HEK293T (cell line): ENCODE measurements around the gene PLPP4.

Source experiments
- FOXA1 ChIP-seq: fragments of 450-650 bp; IDR thresholded peaks from 2 replicates; pipeline ENCODE4 v1.6.1; 2016; ENCODE audit warnings: mild to moderate bottlenecking
- SP1 ChIP-seq: fragments of 450-650 bp; IDR thresholded peaks from 2 replicates; pipeline ENCODE4 v1.6.1; 2017

DNA sequence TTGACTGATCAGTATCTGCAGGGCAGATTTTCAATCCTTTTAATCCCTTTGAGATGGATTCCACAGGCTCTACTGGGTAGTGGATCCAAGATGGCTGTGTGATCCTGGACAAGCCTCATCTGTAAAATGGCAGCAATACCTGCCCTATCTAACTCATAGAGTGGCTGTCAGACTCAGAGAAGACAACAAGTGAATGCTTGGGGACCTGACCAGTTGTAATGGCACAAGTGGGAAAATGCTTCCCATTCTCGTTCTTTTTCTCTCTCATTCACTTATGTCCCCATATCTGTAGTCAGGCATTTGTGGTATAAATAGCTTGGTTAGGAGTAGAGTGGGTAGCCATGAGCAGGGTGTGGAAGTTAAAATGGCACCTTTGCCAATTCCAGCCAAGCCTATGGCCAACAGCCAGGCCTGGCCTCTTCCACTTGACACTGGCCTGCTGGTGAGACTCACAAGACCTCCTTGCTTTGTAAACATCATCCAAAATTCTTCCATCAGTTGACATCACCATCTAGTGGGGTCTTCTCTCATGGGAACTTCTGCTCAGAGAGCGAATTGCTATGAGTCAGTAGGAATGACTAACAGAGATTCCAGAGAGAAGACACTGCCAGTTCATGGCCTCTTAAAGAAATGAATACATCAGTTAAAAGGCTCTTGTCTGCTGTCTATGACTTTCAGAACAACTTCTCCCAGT, 150.1 kb downstream of the PLPP4 start:
- TF ChIP-seq FOXA1 (no peak), SP1 (no peak)
